CD4-positive, alpha-beta T cell (primary cell): Measurements from ENCODE around the gene ZBTB40. TPM values are rescaled to one million over a fixed set of nuclear protein-coding genes. Genes with fewer than 3 reads are reported as not detected.

Experiments
- ATAC-seq: fragments of 200-7000 bp; cut with Tn5 transposase; one replicate; pipeline ENCODE4 v1.10.0; 2022; ENCODE audit warnings: mild to moderate bottlenecking; ENCODE audit not compliant: poor library complexity
- CTCF ChIA-PET: fragments of 350-600 bp; sonication (Branson Sonifier 250); formaldehyde crosslinking; loops from one replicate; lab custom pipeline; 2021; ENCODE audit warnings: antibody characterized with exemption, inconsistent platforms; lab: Charles Lee
- POLR2A ChIA-PET: fragments of 350-600 bp; sonication (Branson Sonifier 250); formaldehyde crosslinking; loops from one replicate; lab custom pipeline; 2021; ENCODE audit warnings: antibody characterized with exemption, inconsistent platforms; lab: Charles Lee
- DNase-seq, 14 experiments: peaks; one replicate each; pipeline ENCODE4 v3.0.0-alpha.2; 2013 to 2020; ENCODE audit warnings: mixed read lengths in 2 of 14
- H3K27ac ChIP-seq, 2 donors: one replicate each; pipeline versions ENCODE4 v1.5.1 to v1.7.0; 2013; ENCODE audit warnings: low read length in 2 of 2, low read depth in 1 of 2, mild to moderate bottlenecking in 1 of 2
- H3K27me3 ChIP-seq, 2 experiments: 1 replicate in 1 of 2; 2 replicates in 1 of 2; pipeline versions ENCODE4 v1.6.1 to v1.7.0; 2013; ENCODE audit warnings: low read length in 2 of 2, control low read depth in 1 of 2, mild to moderate bottlenecking in 1 of 2, moderate library complexity in 1 of 2; ENCODE audit not compliant: insufficient read depth in 2 of 2, control insufficient read depth in 1 of 2
- H3K36me3 ChIP-seq: one replicate; pipeline ENCODE4 v1.6.1; 2013; ENCODE audit warnings: low read length, control low read depth; ENCODE audit not compliant: insufficient read depth
- H3K4me1 ChIP-seq: one replicate; pipeline ENCODE4 v1.6.1; 2013; ENCODE audit warnings: low read length, control low read depth; ENCODE audit not compliant: insufficient read depth
- H3K4me3 ChIP-seq: one replicate; pipeline ENCODE4 v1.5.1; 2013; ENCODE audit warnings: mild to moderate bottlenecking, low read length, moderate library complexity
- H3K9me3 ChIP-seq, 2 experiments: 1 replicate in 1 of 2; 2 replicates in 1 of 2; pipeline versions ENCODE4 v1.6.1 to v1.7.0; 2013; ENCODE audit warnings: low read length in 2 of 2, mild to moderate bottlenecking in 2 of 2, control low read depth in 1 of 2, moderate library complexity in 1 of 2; ENCODE audit not compliant: control insufficient read depth in 1 of 2, insufficient read depth in 1 of 2
- H3K27ac Mint-ChIP-seq: one replicate; pipeline ENCODE4 v1.8.0; 2020; ENCODE audit warnings: mixed read lengths
- H3K27me3 Mint-ChIP-seq: one replicate; pipeline ENCODE4 v1.8.0; 2021; ENCODE audit warnings: mixed read lengths
- H3K36me3 Mint-ChIP-seq: one replicate; pipeline ENCODE4 v1.8.0; 2021; ENCODE audit warnings: low read depth, mixed read lengths
- H3K4me1 Mint-ChIP-seq: one replicate; pipeline ENCODE4 v1.8.0; 2021; ENCODE audit warnings: low read depth, mixed read lengths
- H3K4me3 Mint-ChIP-seq: one replicate; pipeline ENCODE4 v1.8.0; 2020; ENCODE audit warnings: mild to moderate bottlenecking, mixed read lengths
- H3K9me3 Mint-ChIP-seq: one replicate; pipeline ENCODE4 v1.8.0; 2020; ENCODE audit warnings: mixed read lengths
- intact Hi-C, 2 experiments: fragments of 100-400 bp; cut with DNase I in 1 of 2; cut with micrococcal nuclease in 1 of 2; formaldehyde crosslinking; loops; one replicate each; pipeline versions ENCODE4 v1.15.1 to v1.9.0; 2023 to 2025; cut with DNase I, micrococcal nuclease
- total RNA-seq, 174 experiments: library from RNA in 2 of 174; stranded (reverse) in 2 of 174; gene quantifications; one replicate each; pipeline ENCODE4 v1.2.3 and lab custom pipeline; 2021 to 2026
- TF ChIP-seq, protein P1 (sequence below): fragments of 200-600 bp; IDR thresholded peaks from one replicate; pipeline ENCODE4 v1.8.0; 2022; ENCODE audit warnings: antibody characterized with exemption, mild to moderate bottlenecking

Gene ZBTB40
- total RNA-seq, 2 experiments from 2014 or later: 28.4 to 30.6 TPM

DNA sequence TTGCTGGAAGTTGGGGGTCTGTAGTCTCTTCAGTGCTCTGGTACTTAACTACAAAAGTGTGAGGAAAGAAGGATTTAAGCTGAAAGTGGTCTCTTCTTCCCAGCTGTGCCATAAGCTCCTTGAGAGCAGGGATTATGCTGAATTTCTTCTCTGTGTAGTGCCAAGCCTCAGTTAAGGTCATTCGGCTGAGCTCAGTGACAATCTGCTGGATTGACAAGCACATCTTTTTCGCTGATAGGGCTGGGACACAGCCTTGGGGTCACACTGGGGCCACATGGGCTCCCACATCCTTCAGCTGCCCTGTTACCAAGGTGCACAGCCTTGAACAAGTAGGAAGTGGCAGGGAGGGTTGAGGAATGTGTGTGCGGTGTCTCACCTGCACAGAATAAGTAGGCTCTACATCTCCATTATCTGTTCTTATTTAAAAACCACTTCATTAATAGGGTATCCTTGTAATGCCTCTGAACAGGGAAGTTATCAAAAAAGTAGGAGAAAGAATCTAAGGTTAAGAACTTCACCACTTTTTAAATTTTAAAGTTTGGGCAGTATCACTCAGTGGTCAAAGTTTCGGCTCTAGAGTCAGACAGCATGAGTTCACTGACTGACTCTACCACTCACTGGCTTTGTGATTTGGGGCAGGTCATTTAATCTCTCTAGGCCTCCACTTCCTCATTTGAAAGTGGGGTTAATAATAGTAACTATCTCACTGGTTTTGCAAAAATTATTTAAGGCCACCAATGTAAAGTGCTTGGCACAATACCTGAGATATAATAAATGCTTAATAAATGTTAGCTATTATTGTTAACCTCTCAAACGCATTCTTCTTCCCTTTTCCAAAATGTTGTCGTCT lies 10.3 kb downstream of the ZBTB40 start:
- POLR2A ChIA-PET: interaction anchor here (0.9 kb wide), 1 partner anchor 9 kb away, joined by 4 read pairs; no protein-coding TSS in a partner anchor
- H3K4me3 ChIP-seq: no peak overlapping the region
- Mint-ChIP-seq H3K4me1 (peaks cover 77% of the 10 kb centered on the region), H3K27ac (no peak overlapping the region), H3K27me3 (no peaks in the 10 kb centered on the region), H3K36me3 (peaks cover 27% of the 10 kb centered on the region), H3K4me3 (no peak overlapping the region), H3K9me3 (peaks cover 2% of the 10 kb centered on the region)
- H3K9me3 ChIP-seq: peaks cover 0 to 9% of the 10 kb centered on the region in 2 experiments
- ATAC-seq (no peak), DNase-seq (no peak)
- TF ChIP-seq, protein P1, sequence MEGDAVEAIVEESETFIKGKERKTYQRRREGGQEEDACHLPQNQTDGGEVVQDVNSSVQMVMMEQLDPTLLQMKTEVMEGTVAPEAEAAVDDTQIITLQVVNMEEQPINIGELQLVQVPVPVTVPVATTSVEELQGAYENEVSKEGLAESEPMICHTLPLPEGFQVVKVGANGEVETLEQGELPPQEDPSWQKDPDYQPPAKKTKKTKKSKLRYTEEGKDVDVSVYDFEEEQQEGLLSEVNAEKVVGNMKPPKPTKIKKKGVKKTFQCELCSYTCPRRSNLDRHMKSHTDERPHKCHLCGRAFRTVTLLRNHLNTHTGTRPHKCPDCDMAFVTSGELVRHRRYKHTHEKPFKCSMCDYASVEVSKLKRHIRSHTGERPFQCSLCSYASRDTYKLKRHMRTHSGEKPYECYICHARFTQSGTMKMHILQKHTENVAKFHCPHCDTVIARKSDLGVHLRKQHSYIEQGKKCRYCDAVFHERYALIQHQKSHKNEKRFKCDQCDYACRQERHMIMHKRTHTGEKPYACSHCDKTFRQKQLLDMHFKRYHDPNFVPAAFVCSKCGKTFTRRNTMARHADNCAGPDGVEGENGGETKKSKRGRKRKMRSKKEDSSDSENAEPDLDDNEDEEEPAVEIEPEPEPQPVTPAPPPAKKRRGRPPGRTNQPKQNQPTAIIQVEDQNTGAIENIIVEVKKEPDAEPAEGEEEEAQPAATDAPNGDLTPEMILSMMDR: no peak
- no peaks in the 10 kb centered on the region for H3K36me3 ChIP-seq
- H3K27me3 ChIP-seq: no peaks in the 10 kb centered on the region
- no peak overlapping the region for H3K27ac ChIP-seq
- intact Hi-C loops: no loop called here
- CTCF ChIA-PET: no interaction called here
- H3K4me1 ChIP-seq: peaks cover 11% of the 10 kb centered on the region

DNA sequence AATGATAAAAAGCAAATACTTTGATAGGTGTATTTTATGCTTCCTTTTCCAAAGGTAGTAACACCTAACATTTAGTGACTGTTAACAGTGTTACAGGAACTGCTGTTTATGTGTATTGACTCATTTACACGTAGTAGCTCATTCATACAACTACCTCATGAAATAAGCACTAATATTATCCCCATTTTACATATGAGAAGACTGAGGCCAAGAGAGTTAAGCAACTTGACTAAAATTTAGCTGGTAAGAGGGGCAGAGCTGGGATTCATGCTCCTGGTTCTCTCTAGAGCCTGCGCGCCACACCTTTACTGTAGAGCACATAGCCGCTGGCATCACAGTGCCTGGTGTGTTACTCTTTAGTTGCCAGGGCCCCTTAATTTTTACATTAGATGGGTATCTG lies 11.3 kb downstream of the ZBTB40 start:
- no peak for ATAC-seq
- Mint-ChIP-seq H3K4me1 (peaks cover 70% of the 10 kb centered on the region), H3K4me3 (no peak overlapping the region), H3K36me3 (peaks cover 27% of the 10 kb centered on the region), H3K9me3 (peaks cover 2% of the 10 kb centered on the region), H3K27ac (no peak overlapping the region), H3K27me3 (no peaks in the 10 kb centered on the region)
- no peaks in the 10 kb centered on the region for H3K27me3 ChIP-seq
- H3K4me3 ChIP-seq: no peak overlapping the region
- POLR2A ChIA-PET: interaction anchor here (1.1 kb wide), 1 partner anchor 11 kb away, joined by 6 read pairs; the partner anchor contains the start of gene ZBTB40
- intact Hi-C loops: no loop called here
- H3K4me1 ChIP-seq: peaks cover 9% of the 10 kb centered on the region
- TF ChIP-seq, protein P1: no peak
- H3K9me3 ChIP-seq: peaks cover 0 to 9% of the 10 kb centered on the region in 2 experiments
- H3K36me3 ChIP-seq: no peaks in the 10 kb centered on the region
- H3K27ac ChIP-seq: no peak overlapping the region
- no peak for DNase-seq
- CTCF ChIA-PET: no interaction called here

DNA sequence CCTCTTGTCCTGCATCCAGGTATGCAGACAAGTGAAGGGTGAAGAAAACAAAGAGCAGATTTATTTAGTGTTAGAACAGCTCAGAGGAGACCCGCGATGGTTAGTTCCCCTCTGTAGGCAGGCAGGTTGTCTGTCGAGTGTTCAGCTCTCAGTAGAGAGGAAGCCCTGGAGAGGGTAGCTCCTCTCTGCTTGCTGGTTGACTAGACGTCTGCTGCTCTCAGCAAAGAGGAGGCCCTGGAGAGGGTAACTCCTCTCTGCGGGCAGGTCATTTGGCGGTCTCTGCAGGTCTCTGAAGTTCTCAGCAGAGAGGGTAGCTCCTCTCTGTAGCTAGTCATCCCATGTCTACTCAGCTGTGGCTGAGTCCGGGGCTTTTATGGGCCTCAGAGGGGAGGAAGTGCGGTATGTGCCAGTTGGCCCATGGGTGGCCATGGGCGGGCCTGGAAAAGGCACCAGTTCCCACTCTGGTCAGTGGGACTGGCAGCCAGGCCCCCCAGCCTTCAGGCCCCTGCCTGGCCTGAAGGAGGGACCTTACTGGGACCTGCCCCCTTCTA lies 13.4 kb downstream of the ZBTB40 start:
- Mint-ChIP-seq H3K36me3 (peaks cover 30% of the 10 kb centered on the region), H3K27ac (no peak overlapping the region), H3K4me3 (no peak overlapping the region), H3K9me3 (peaks cover 2% of the 10 kb centered on the region), H3K4me1 (peaks cover 61% of the 10 kb centered on the region), H3K27me3 (no peaks in the 10 kb centered on the region)
- POLR2A ChIA-PET: no interaction called here
- no peak for DNase-seq
- Histone ChIP-seq H3K27ac (no peak overlapping the region), H3K36me3 (no peaks in the 10 kb centered on the region), H3K4me1 (peaks cover 5% of the 10 kb centered on the region), H3K9me3 (peaks cover 0 to 9% of the 10 kb centered on the region in 2 experiments), H3K4me3 (no peak overlapping the region), H3K27me3 (no peaks in the 10 kb centered on the region)
- TF ChIP-seq, protein P1: no peak
- CTCF ChIA-PET: no interaction called here
- ATAC-seq: no peak
- intact Hi-C loops: no loop called here
